ENCODE results near the gene FADS3. TPM values are rescaled to one million over a fixed set of nuclear protein-coding genes. Genes with fewer than 3 reads are reported as not detected.

The FADS3 gene
- total and polyA plus RNA-seq, 2 experiments from 2014 or later, result 44.4 to 73.5 TPM

DNA sequence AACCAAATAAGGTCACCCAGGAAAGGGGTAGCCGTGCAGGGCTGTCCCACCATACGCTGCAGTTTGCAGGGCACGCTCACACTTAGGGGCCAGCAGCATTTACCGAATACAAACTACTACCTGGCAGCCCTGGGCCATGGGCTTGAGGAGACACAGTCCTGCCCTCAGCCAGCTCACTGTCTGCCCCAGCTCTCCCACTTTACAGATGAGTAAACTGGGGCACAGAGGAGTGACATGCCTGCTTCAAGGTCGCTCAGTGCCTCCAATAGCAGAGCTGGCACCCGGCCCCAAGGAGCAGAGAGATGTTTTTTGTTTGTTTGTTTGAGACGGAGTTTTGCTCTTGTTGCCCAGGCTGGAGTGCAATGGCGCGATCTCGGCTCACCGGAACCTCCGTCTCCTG is 2.8 kb downstream of the FADS3 start (continued):
- TF ChIP-seq, protein P1, sequence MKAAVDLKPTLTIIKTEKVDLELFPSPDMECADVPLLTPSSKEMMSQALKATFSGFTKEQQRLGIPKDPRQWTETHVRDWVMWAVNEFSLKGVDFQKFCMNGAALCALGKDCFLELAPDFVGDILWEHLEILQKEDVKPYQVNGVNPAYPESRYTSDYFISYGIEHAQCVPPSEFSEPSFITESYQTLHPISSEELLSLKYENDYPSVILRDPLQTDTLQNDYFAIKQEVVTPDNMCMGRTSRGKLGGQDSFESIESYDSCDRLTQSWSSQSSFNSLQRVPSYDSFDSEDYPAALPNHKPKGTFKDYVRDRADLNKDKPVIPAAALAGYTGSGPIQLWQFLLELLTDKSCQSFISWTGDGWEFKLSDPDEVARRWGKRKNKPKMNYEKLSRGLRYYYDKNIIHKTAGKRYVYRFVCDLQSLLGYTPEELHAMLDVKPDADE (IDR thresholded peaks at IDR 0.05), result no peak
- TF ChIP-seq EZH2phosphoT487 (IDR thresholded peaks at IDR 0.05; ENCODE audit: unreplicated experiment), result no peak
- no peak for TF ChIP-seq ZNF331 (CRISPR knock-in tag; IDR thresholded peaks at IDR 0.05; ENCODE audit: low read depth)
- TF ChIP-seq NANOG (IDR thresholded peaks at IDR 0.05; ENCODE audit: borderline replicate concordance), result no peak
- no peak for TF ChIP-seq ZNF114 (CRISPR knock-in tag; IDR thresholded peaks at IDR 0.05)
- TF ChIP-seq, protein P2, sequence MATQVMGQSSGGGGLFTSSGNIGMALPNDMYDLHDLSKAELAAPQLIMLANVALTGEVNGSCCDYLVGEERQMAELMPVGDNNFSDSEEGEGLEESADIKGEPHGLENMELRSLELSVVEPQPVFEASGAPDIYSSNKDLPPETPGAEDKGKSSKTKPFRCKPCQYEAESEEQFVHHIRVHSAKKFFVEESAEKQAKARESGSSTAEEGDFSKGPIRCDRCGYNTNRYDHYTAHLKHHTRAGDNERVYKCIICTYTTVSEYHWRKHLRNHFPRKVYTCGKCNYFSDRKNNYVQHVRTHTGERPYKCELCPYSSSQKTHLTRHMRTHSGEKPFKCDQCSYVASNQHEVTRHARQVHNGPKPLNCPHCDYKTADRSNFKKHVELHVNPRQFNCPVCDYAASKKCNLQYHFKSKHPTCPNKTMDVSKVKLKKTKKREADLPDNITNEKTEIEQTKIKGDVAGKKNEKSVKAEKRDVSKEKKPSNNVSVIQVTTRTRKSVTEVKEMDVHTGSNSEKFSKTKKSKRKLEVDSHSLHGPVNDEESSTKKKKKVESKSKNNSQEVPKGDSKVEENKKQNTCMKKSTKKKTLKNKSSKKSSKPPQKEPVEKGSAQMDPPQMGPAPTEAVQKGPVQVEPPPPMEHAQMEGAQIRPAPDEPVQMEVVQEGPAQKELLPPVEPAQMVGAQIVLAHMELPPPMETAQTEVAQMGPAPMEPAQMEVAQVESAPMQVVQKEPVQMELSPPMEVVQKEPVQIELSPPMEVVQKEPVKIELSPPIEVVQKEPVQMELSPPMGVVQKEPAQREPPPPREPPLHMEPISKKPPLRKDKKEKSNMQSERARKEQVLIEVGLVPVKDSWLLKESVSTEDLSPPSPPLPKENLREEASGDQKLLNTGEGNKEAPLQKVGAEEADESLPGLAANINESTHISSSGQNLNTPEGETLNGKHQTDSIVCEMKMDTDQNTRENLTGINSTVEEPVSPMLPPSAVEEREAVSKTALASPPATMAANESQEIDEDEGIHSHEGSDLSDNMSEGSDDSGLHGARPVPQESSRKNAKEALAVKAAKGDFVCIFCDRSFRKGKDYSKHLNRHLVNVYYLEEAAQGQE (IDR thresholded peaks at IDR 0.05; ENCODE audit: unreplicated experiment), result no peak
- TF ChIP-seq JUNB (IDR thresholded peaks at IDR 0.05; ENCODE audit: unreplicated experiment), result no peak
- TF ChIP-seq EZH2 (IDR thresholded peaks at IDR 0.05; ENCODE audit: low read depth, unreplicated experiment), result no peak
- no peak for TF ChIP-seq POLR2AphosphoS5 (IDR thresholded peaks at IDR 0.05; ENCODE audit: low read depth)

DNA sequence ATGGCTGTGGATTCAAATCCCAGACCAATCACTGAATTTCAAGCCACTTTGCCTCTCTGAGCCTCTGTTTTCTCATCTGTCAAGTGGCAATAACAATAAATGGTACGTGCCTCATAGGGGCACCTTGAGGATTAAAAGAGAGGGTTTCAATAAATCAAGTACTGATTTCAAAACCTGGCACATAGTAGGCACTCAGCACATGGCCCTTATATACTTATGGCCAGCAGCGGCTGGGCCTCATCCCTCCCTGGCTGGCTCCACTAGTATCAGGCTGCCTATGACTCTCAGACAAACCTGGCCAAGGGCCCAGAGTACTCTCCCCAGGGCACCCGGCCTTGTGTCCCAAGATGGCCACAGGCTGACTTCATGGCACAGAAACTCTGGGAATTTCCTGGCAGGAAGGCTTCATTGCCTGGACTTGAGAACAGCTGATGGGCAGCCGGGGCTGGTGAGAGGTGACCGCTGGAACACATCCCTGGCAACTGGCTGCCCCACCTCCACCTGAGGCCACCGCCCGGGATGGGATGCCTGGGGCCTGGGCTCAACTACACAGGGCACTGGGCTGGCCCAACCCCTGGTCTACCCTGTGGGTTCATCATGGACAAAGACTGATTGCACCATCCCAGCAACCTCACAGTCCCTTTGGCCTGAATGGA is 3.4 kb downstream of the FADS3 start:
- no peaks in the 10 kb centered on the region; the same call in 1 of the 2 replicates for H4K20me1 ChIP-seq (replicated peaks; ENCODE audit: insufficient read depth)
- no peak overlapping the region for H3K4me2 ChIP-seq
- no peak for DNase-seq (ENCODE audit: low spot score)
- H3K4me3 Mint-ChIP-seq, result no peak overlapping the region
- 0 out of 2 replicates have a peak, but pooled peaks cover 5% of the 10 kb centered on the region for H3F3A ChIP-seq (replicated peaks; ENCODE audit: low read depth)
- no peaks in the 10 kb centered on the region for H3K27me3 ChIP-seq (ENCODE audit: insufficient read depth)
- H3K36me3 Mint-ChIP-seq (ENCODE audit: low read depth), result peaks cover 6% of the 10 kb centered on the region
- H3K79me2 ChIP-seq (replicated peaks; ENCODE audit: insufficient read depth), result peaks cover 13% of the 10 kb centered on the region
- H3K4me1 Mint-ChIP-seq, result peaks cover 14% of the 10 kb centered on the region
- H3K27ac ChIP-seq (ENCODE audit: low read depth), result 0 out of 2 replicates have a peak overlapping the region, but pooled peaks have one; percentile 26
- no peaks in the 10 kb centered on the region for H3K9me3 Mint-ChIP-seq
- H3K27ac Mint-ChIP-seq, result no peak overlapping the region
- ATAC-seq, result no peak
- H3K4me1 ChIP-seq (ENCODE audit: insufficient read depth), result peaks cover 4% of the 10 kb centered on the region
- H3K4me3 ChIP-seq, result no peak overlapping the region
- no peaks in the 10 kb centered on the region for H3K9me2 ChIP-seq (ENCODE audit: insufficient read depth)
- peaks cover 3% of the 10 kb centered on the region for H3K27me3 Mint-ChIP-seq (ENCODE audit: insufficient read depth, low read depth, poor library complexity)
- no peak overlapping the region for H2AFZ ChIP-seq
- H3K36me3 ChIP-seq (ENCODE audit: insufficient read depth), result no peaks in the 10 kb centered on the region
- no peak for TF ChIP-seq CTCF (conservative IDR thresholded peaks at IDR 0.05; ENCODE audit: low read depth in 2 of 2)
- no peak for TF ChIP-seq EZH2phosphoT487 (IDR thresholded peaks at IDR 0.05; ENCODE audit: unreplicated experiment)
- TF ChIP-seq POLR2AphosphoS5 (IDR thresholded peaks at IDR 0.05; ENCODE audit: low read depth), result no peak
- TF ChIP-seq ZNF462 (CRISPR knock-in tag; IDR thresholded peaks at IDR 0.05), result no peak
- no peak for TF ChIP-seq NANOG (IDR thresholded peaks at IDR 0.05; ENCODE audit: borderline replicate concordance)
- TF ChIP-seq JUNB (IDR thresholded peaks at IDR 0.05; ENCODE audit: unreplicated experiment), result no peak
- no peak for TF ChIP-seq CREB1 (CRISPR knock-in tag; IDR thresholded peaks at IDR 0.05; ENCODE audit: low read depth)
